ENCODE data around the gene GUCY2F. TPM values are rescaled to one million over a fixed set of nuclear protein-coding genes. Genes with fewer than 3 reads are reported as not detected.

GUCY2F gene
- total RNA-seq, 6 experiments from 2014 or later = not detected

DNA sequence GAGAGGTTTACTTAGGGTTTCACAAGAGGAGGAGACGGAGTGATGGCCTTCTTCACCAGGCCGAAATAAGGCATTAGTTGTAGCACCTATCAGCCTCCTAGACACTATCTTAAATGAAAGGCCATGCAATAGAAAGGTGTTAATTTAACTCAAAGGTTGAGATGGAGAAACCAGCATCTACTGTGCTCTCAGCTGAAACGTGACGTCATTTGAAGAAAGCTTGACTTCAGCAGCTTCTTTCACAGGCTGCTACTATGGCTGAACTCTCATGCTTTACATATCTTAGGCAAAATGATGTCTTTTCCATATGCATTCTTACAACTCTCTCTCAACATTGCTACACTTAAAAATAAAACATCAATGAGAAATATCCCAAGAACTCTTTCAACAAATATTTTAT is 99.6 kb downstream of the GUCY2F start:
- Histone ChIP-seq H3K27ac (no peak overlapping the region), H3K27me3 (peaks cover 0 to 10% of the 10 kb centered on the region in 2 donors), H3K4me3 (no peak overlapping the region), H3K36me3 (no peaks in the 10 kb centered on the region), H3K9me3 (no peaks in the 10 kb centered on the region), H3K4me1 (no peaks in the 10 kb centered on the region)
- no peak for TF ChIP-seq POLR2A (IDR thresholded peaks at IDR 0.05)
- TF ChIP-seq, protein P1, sequence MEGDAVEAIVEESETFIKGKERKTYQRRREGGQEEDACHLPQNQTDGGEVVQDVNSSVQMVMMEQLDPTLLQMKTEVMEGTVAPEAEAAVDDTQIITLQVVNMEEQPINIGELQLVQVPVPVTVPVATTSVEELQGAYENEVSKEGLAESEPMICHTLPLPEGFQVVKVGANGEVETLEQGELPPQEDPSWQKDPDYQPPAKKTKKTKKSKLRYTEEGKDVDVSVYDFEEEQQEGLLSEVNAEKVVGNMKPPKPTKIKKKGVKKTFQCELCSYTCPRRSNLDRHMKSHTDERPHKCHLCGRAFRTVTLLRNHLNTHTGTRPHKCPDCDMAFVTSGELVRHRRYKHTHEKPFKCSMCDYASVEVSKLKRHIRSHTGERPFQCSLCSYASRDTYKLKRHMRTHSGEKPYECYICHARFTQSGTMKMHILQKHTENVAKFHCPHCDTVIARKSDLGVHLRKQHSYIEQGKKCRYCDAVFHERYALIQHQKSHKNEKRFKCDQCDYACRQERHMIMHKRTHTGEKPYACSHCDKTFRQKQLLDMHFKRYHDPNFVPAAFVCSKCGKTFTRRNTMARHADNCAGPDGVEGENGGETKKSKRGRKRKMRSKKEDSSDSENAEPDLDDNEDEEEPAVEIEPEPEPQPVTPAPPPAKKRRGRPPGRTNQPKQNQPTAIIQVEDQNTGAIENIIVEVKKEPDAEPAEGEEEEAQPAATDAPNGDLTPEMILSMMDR (IDR thresholded peaks at IDR 0.05) = no peak
- DNase-seq = no peak
- 62% methylated on average over 4 of the region's 4 CpGs for WGBS (ENCODE audit: insufficient coverage, low coverage, low lambda C conversion rate, missing lambda C conversion rate)
- ATAC-seq = no peak
- intact Hi-C loops (cut with DNase I) = no loop called here

DNA sequence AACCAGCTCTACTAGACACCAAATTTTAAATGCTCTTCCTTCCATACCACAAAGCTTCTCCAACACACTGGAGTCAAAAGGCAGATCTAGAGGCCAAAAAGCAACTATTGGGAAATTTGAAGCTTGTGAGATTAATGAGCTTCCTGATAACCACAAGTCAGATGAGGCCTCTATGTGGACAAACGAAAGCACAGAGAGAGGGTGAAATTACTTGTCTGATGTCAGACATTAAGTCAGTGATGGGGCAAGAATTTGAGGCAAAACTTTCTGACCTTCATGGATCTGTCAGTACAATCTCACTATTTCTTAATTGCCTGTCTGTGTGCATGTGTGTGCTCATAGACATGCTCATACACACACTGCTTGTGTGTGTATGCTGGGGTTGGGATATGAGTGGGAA is 103.6 kb downstream of the GUCY2F start:
- 11% methylated on average over 1 of the region's 1 CpG for WGBS (ENCODE audit: insufficient coverage, low coverage, low lambda C conversion rate, missing lambda C conversion rate)
- no peak for TF ChIP-seq POLR2A (IDR thresholded peaks at IDR 0.05)
- TF ChIP-seq, protein P1 (IDR thresholded peaks at IDR 0.05) = no peak
- no peak for ATAC-seq

DNA sequence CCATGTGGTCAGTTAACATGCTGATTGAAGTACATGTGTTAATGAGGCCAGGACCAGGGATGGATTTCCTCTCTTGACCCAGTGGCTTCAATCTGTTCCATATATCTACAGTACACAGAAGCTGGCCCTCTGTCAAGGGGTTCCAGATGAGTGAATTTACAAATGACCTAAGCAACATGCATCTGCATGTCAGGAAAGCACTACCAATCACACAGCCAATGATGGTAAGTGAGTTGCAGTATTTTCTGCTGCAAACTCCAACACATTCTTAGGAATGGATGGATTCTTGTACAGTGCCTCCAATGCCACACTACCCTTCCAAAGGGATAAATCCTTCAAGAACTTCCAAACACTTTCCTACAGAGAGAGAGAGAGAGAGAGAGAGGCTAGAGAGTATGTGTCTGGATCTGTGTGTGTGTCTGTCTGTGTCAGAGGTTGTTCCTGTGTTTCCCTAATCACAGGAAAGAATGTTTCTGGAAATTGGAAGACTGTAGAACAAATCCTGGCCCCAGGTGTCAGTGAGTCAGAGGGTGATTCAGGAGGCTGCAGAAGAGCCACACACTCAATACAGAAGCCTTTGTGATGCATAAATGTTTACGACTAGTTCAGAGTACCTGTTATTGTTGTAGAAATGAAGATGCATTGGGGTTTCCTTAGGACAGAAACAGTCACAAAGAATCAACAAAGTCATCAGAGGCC is 107.5 kb downstream of the GUCY2F start:
- WGBS (ENCODE audit: insufficient coverage, low coverage, low lambda C conversion rate, missing lambda C conversion rate) = 80% methylated on average over 1 of the region's 1 CpG
- no peaks in the 10 kb centered on the region for H3K27me3 ChIP-seq
- no peak overlapping the region for H3K27ac ChIP-seq
- DNase-seq (no peak), ATAC-seq (no peak)
- TF ChIP-seq, protein P1 (IDR thresholded peaks at IDR 0.05) = no peak
- TF ChIP-seq POLR2A (IDR thresholded peaks at IDR 0.05) = no peak
- no peaks in the 10 kb centered on the region for H3K36me3 ChIP-seq
- intact Hi-C loops (cut with DNase I) = no loop called here
- no peak overlapping the region for H3K4me3 ChIP-seq
- no peaks in the 10 kb centered on the region for H3K9me3 ChIP-seq
- no peaks in the 10 kb centered on the region for H3K4me1 ChIP-seq

More for the DNA sequence above, 103.6 kb downstream of the GUCY2F start:
- H3K4me3 ChIP-seq = no peak overlapping the region
- H3K4me1 ChIP-seq = no peaks in the 10 kb centered on the region
- DNase-seq = no peak
- H3K9me3 ChIP-seq = no peaks in the 10 kb centered on the region
- H3K36me3 ChIP-seq = no peaks in the 10 kb centered on the region
- intact Hi-C loops (cut with DNase I) = no loop called here
- no peak overlapping the region for H3K27ac ChIP-seq
- no peaks in the 10 kb centered on the region for H3K27me3 ChIP-seq

DNA sequence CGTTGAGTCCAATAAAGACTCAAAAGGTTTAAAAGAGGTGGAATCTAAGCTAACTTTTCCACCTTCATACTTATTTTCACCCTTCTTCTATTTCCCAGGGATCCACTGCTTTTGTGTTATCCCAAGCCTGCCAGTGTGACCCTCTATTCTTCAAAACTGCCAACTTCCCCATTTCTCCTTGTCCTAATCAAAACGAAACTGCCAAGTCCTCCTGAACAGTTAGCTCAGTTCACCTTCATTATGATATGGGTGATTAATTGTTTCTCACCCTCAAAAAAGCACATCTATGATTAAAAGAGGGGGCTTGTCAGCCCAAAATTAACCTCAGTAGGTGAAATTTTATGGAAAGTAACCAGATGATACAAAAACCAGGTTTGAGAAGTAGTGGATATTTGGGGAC is 108.4 kb downstream of the GUCY2F start:
- ATAC-seq = no peak
- no peak for DNase-seq
- intact Hi-C loops (cut with DNase I) = no loop called here
- Histone ChIP-seq H3K27me3 (no peaks in the 10 kb centered on the region), H3K36me3 (no peaks in the 10 kb centered on the region), H3K4me3 (no peak overlapping the region), H3K4me1 (no peaks in the 10 kb centered on the region), H3K9me3 (no peaks in the 10 kb centered on the region), H3K27ac (no peak overlapping the region)
- no peak for TF ChIP-seq POLR2A (IDR thresholded peaks at IDR 0.05)
- TF ChIP-seq, protein P1 (IDR thresholded peaks at IDR 0.05) = no peak
- 69% methylated on average over 2 of the region's 2 CpGs for WGBS (ENCODE audit: insufficient coverage, low coverage, low lambda C conversion rate, missing lambda C conversion rate)
